ENCODE measurements around the gene CDY2A.
"Not testable (repeated sequence)": the region's sequence is repeated elsewhere in the genome, so short reads cannot be mapped to it uniquely, and the experiment has no call there.

CDY2A gene, protein sequence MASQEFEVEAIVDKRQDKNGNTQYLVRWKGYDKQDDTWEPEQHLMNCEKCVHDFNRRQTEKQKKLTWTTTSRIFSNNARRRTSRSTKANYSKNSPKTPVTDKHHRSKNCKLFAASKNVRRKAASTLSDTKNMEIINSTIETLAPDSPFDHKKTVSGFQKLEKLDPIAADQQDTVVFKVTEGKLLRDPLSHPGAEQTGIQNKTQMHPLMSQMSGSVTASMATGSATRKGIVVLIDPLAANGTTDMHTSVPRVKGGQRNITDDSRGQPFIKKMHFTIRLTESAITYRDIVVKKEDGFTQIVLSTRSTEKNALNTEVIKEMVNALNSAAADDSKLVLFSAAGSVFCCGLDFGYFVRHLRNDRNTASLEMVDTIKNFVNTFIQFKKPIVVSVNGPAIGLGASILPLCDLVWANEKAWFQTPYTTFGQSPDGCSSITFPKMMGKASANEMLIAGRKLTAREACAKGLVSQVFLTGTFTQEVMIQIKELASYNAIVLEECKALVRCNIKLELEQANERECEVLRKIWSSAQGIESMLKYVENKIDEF

DNA sequence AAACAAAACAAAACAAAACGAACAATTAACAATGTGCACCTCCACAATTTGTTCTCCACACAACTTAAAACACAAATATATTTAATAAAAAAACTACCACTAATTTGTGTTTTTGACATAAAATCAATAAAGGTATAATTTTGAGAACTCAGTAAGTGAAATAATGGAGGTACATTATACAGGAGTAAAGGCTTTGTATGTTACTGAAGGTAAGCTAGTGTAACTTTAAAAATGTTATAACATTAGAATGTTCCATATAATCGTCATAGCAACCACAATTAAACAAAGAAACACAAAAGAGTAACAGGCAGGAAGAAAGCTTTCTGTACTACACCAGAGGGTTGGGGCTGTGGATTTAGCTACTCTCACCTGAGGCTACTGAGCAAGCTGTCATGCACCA lies at the start of gene CDY2A:
Gene CDY2A (plus strand): TSS at position 301 of the 400 bp plus-strand sequence. CDS start 328 bp downstream, outside the sequence.
- not testable (repeated sequence) for DNase-seq (ENCODE audit: low spot score)

DNA sequence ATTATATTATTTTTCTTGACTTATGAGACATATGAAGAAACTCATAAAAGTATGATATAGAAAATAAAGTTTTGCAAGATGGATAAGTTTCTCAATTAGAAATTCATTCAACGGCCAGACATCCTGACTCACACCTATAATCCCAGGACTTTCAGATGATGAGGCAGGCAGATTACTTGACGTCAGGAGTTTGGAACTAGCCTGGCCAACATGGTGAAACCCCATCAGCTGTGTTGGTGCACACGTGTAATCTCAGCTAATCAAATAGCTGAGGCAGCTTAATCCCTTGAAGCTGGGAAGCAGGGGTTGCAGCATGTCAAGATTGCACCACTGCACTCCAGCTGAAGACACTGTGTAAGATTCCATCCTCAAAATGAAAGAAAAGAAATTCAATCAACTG lies 28.0 kb upstream of the CDY2A start:
- DNase-seq (ENCODE audit: low spot score): not testable (repeated sequence)

DNA sequence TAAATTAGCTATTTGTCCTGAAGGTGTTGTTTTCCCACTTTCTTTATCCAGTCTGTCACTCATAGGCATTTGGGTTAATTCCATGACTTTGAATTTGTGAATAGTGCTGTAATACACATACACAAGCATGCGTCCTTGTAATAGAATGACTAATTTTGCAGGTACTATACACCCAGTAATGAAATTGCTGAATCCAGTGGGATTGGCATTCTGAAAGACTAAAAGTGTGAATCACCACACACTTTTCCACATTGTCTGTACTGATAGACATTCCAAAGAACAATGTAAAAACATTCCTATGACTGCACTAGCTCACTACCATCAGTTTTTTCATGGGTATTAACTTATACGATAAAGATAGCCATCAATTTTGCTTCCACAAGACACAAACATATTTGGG lies 27.3 kb upstream of the CDY2A start:
- not testable (repeated sequence) for DNase-seq (ENCODE audit: low spot score)

DNA sequence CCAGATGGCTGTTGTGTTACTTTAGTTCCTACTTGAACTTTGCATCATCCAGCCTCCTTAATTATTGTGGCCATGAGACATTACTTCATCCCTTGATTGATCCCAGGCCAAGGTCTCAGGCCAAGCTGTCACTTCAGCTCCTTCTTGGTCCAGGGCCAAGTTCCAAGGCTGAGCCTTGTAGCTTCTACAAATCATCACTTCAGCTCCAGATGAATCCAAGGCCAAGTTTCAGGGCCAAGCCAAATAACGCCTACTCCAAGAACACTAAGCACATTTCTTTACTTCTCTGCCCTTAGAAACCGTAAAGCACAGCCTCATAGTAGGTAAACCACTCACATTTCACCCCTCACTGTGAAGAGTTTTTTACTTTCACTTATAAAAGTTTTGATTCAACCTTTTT lies 1.7 kb upstream of the CDY2A start:
- not testable (repeated sequence) for DNase-seq (ENCODE audit: low spot score)

DNA sequence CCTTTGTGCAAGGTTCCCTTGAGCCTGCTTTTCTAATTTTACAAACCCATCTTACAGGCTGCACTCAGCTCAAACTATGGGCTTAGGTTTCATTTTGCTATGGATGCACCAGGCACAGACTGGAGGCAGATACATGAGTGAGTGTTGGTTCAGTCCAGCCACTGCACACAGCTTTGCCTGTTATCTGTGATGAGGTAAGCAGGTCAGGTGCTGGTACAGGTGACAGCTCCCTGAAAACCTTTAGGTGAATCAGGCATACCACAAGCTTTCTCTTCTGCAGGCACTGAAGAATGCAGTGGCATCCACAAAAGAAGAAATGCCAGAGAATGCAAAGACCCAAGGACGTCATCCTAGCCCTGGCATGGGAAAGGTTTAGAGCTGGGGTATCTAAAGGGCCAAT lies 3.3 kb downstream of the CDY2A start:
- not testable (repeated sequence) for DNase-seq (ENCODE audit: low spot score)

DNA sequence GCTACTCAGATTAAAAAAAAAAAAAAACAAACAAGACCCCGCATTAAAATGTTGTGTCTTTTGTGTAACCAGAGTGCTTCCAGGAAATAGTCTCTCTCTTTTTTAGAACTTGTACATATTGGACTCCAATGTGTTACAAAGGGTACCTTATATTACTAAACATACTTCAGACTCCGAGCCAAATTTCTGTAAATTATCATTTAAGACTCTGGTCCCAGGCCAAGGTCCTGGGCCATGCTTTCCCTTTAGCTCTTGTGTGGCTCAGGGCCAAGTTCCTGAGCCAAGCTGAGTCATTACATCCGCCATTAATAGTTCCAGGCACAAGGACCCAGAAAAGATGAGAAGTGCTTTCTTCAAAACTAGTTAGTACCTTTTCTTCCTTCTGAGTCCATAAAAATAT lies 4.6 kb downstream of the CDY2A start:
- not testable (repeated sequence) for DNase-seq (ENCODE audit: low spot score)

DNA sequence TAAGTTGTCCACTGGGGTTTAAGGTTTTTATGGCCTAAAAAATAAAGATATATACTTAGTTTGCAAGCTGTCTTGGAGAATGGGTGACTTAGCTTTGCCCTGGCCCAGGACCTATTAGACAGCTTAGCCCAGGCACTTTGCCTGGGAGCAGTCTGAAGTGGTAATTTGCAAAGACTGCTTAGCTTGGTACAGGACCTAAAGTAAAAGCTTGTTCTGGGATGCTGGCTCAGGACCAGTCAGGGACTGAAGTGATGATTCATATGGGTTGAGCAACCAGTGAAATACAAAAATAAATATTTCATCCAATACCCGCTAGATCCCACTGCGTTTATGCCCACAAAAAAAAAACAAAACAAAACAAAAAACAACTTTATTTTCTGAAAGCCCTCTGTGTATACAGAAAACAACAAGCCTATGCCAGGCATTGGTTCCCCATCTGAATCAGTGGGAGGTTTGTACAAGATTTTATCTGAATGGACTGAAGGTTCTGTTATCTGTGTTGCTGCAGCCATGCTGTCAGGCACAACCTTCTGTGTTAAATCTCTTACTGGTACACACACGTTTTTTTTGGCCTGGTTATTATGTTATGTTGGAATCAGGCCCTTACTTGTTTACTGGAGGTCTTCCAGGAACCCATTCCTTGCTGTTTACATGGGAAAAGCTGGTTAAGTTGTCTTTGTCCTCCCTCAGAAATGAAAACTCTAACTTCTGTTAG lies 8.7 kb downstream of the CDY2A start:
- DNase-seq (ENCODE audit: low spot score): not testable (repeated sequence)

DNA sequence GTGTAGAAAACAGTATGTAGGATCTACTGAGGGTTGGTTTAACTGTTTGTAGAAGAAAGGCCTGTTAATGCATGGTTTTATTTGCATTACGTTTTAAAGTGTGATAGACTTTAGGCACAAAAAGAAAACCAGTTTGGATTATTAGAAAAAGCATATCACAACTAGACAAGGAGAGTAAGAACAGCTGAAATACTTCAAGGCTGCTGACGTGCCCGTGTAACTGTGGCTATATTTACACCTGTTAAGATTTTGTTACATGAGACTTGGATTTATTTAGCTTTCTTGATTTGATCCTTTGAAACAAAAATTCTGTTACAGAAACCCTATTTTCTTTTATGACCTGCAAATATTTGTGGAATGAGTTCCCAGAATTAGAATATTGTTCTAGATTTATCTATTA lies 9.3 kb downstream of the CDY2A start:
- DNase-seq (ENCODE audit: low spot score): not testable (repeated sequence)

DNA sequence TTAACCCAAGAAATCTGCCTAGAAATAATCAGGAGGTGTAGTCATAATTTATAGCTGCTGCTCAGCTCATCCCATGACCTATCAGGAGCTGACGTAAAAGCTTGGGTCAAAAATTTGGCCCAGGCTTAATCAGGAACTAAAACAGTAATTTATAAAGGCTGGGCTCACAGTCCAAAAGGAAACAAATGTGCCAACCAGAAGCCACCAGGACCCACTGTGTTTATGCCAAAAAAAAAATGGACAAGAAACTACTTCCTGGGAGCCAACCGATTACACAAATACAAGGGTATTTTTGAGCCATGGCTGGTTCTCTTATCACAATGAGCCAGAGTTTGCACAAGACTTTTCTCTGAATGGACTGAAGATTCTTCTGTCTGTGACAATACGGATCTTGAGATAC lies 19.4 kb downstream of the CDY2A start:
- DNase-seq (ENCODE audit: low spot score): not testable (repeated sequence)

DNA sequence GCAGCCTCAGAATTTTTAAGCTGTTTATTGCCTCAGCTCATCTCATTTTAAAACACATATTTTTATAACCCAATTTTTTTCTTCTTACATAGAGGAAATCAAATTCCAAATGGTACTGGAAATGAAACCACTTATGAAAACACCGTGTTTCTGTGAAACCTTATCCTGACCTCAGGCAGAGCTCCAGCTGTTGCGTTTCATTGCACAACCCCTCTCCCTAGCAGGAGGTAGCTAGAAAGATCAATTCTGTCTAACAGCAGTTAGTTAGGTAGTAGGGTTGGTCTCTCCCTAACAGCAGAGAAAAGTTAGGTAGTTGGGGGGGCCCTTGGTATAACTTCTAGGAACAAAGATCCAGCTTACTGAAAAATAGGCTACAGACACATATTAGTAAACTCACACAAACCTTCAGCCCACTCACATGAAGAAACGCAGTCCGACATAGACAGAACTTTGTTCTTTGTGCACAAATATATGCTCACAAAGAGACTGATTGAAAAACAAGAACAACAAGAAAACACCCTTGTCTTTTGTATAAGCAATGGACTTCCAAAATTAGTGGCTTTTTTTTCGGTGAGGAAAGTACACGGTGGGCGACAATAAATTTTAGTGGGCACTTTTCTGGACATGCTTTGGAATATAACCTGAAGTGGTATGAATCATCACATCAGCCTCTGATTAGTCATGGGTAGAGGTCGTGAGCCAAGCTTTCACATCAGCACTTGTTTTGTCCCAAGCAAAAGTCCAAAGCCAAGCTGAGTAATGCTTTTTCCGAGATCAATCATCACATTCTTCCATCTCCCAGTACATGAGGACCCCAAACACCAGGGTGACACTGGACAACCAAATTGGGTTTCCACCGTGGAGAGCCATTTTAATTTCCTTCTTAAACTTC lies 22.8 kb downstream of the CDY2A start:
- DNase-seq (ENCODE audit: low spot score): not testable (repeated sequence)

DNA sequence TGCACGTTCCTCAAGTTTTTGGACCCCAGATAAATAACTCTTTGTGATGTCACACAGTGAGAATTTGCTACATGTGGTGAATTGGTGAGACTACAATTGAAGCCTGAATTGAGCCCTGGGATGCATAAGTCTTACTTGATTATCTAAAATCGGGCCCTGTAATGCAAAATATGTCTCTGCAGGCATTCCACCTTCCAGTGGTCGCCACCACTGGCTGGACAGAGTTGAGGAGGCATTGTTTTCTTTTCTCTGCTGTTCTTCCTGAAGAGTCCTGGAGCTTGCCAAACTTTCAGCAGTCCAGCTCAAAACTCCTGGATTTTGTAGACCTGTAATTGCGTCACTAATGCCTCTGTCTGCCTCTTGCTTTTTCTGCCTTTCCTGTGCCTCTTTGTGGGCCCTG lies 23.5 kb downstream of the CDY2A start:
- not testable (repeated sequence) for DNase-seq (ENCODE audit: low spot score)

DNA sequence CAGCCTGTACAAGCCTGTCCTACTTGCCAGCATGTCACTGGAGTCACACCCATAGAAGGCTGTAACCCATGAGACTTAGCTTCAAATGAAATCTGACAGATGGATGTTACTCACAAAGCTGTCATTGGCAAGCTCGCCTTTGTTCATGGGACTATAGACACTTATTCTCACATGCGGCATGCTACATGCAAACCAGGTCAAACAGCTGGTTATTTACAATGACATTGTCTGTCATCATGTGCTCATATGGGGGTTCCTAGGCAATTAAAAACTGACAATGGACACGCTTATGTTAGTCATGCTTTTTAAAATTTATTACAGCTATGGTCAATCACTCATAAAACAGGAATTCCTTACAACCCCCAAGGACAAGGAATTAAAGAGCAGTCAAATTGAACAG lies 30.9 kb downstream of the CDY2A start:
- DNase-seq (ENCODE audit: low spot score): not testable (repeated sequence)

DNA sequence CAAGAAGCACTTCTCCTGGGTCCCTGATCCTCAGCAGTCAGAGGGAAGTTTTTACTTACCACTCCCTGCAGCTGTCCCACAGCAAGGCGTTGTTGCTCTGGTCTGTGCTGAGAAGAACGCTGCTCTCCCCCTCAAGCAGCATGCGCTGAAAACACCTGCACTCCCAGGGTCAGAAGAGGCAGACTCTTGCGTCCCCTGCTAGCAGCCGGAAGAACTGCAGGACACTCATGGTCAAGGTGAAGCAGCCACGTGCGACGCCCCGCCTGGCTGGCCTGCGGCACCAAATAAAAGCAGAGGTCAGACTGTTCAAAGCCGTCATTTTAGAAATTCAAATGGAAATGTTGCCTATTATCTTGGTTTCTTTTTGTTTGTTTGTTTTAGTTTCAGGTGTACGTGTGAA lies 47.9 kb downstream of the CDY2A start:
- DNase-seq (ENCODE audit: low spot score): not testable (repeated sequence)
